ENCODE results near the gene STK32B.
"Not testable (repeated sequence)": the region's sequence is repeated elsewhere in the genome, so short reads cannot be mapped to it uniquely, and the experiment has no call there.

The STK32B gene

GRCh38 chr4:5162909-5163508 lies 111.7 kb downstream of the STK32B start:
- DNase-seq (ENCODE audit: low spot score), result no peak

GRCh38 chr4:5164221-5164912 lies 113.1 kb downstream of the STK32B start:
- DNase-seq (ENCODE audit: low spot score), result no peak

- DNase-seq (ENCODE audit: low spot score), result peak; percentile 17
Observed at GRCh38 chr4:5165420-5166369, 114.4 kb downstream of the STK32B start.

GRCh38 chr4:5166377-5166776 lies 115.1 kb downstream of the STK32B start:
- no peak for DNase-seq (ENCODE audit: low spot score)

- no peak for DNase-seq (ENCODE audit: low spot score)
Observed at GRCh38 chr4:5168891-5169290, 117.6 kb downstream of the STK32B start.

- not testable (repeated sequence) for DNase-seq (ENCODE audit: low spot score)
Observed at GRCh38 chr4:5175836-5176235, 124.6 kb downstream of the STK32B start.

- no peak for DNase-seq (ENCODE audit: low spot score)
Observed at GRCh38 chr4:5184606-5185005, 133.3 kb downstream of the STK32B start.

- no peak for DNase-seq (ENCODE audit: low spot score)
Observed at GRCh38 chr4:5185551-5185950, 134.3 kb downstream of the STK32B start.

GRCh38 chr4:5186271-5187064 lies 135.2 kb downstream of the STK32B start:
- DNase-seq (ENCODE audit: low spot score), result no peak

- DNase-seq (ENCODE audit: low spot score), result no peak
Observed at GRCh38 chr4:5188130-5188529, 136.8 kb downstream of the STK32B start.

GRCh38 chr4:5191831-5192230 lies 140.6 kb downstream of the STK32B start:
- no peak for DNase-seq (ENCODE audit: low spot score)

- no peak for DNase-seq (ENCODE audit: low spot score)
Observed at GRCh38 chr4:5192271-5192670, 141.0 kb downstream of the STK32B start.

GRCh38 chr4:5192678-5193077 lies 141.4 kb downstream of the STK32B start:
- no peak for DNase-seq (ENCODE audit: low spot score)

- DNase-seq (ENCODE audit: low spot score), result no peak
Observed at GRCh38 chr4:5198656-5199541, 147.6 kb downstream of the STK32B start.

- DNase-seq (ENCODE audit: low spot score), result no peak
Observed at GRCh38 chr4:5199912-5200311, 148.6 kb downstream of the STK32B start.

- no peak for DNase-seq (ENCODE audit: low spot score)
Observed at GRCh38 chr4:5200513-5200912, 149.2 kb downstream of the STK32B start.

GRCh38 chr4:5203309-5203992 lies 152.2 kb downstream of the STK32B start:
- no peak for DNase-seq (ENCODE audit: low spot score)

GRCh38 chr4:5203993-5204310 lies 152.7 kb downstream of the STK32B start:
- DNase-seq (ENCODE audit: low spot score), result no peak

- no peak for DNase-seq (ENCODE audit: low spot score)
Observed at GRCh38 chr4:5204781-5205180, 153.5 kb downstream of the STK32B start.

GRCh38 chr4:5206016-5206790 lies 154.9 kb downstream of the STK32B start:
- peak; percentile 92 for DNase-seq (ENCODE audit: low spot score)

Data from SW480 (cell line).